BJ (cell line): ENCODE data around the gene DMD. TPM values are rescaled to one million over a fixed set of nuclear protein-coding genes. Genes with fewer than 3 reads are reported as not detected.
"Not testable (repeated sequence)": the region's sequence is repeated elsewhere in the genome, so short reads cannot be mapped to it uniquely, and the experiment has no call there.

Experiments used
- CTCF ChIA-PET: fragments of 350-600 bp; formaldehyde crosslinking; extraction: SDS; loops from one replicate; lab custom pipeline; 2021; ENCODE audit warnings: antibody characterized with exemption, inconsistent platforms; lab: Yijun Ruan, JAX
- POLR2A ChIA-PET: fragments of 300-600 bp; sonication (Branson Sonifier 250); formaldehyde crosslinking; extraction: SDS; loops from one replicate; lab custom pipeline; 2021; ENCODE audit warnings: antibody characterized with exemption; lab: Charles Lee
- DNase-seq: peaks from one replicate; pipeline ENCODE4 v3.0.0-alpha.2; 2011; ENCODE audit warnings: low read depth
- H3K27me3 ChIP-seq: 2 replicates; pipeline ENCODE4 v1.6.0; 2011; ENCODE audit warnings: low read length; ENCODE audit not compliant: control insufficient read depth, insufficient read depth
- H3K36me3 ChIP-seq: 2 replicates; pipeline ENCODE4 v1.5.1; 2011; ENCODE audit warnings: low read length; ENCODE audit not compliant: control insufficient read depth, insufficient read depth
- H3K4me3 ChIP-seq: 2 replicates; pipeline ENCODE4 v1.5.1; 2011; ENCODE audit warnings: low read depth, mild to moderate bottlenecking, control low read depth, low read length
- polyA plus RNA-seq: library from polyadenylated mRNA; depleted of rRNA; stranded (reverse); fragments of >200 nt; gene quantifications from 2 replicates; pipeline ENCODE4 v1.2.3, GENCODE V29; 2011
- TF ChIP-seq, protein P1 (sequence below): IDR thresholded peaks from 2 replicates; pipeline ENCODE4 v1.5.1; 2011; ENCODE audit warnings: low read depth, mild to moderate bottlenecking, control low read depth, inconsistent platforms, low read length, moderate library complexity; ENCODE audit not compliant: insufficient read depth

The DMD gene
- polyA plus RNA-seq, 1 experiment: 12.5 TPM

DNA sequence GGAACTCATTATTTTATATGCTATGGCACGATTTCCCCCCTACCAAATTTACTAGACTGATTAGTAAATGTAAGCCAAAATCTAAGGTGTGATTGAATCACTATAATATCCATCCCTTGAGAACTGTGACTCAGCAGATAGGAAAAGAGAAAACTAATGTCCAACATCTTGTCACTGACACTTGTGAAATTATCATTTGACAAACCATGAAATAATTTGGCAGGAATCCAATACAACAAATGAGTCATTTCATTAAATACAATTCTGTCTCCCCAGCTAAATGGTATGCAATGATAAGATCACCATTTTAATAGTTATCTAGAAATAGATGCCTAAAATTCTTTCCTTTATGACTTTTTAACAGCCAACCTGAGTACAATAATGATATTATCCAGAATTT is 462.3 kb downstream of the DMD start:
- no peak overlapping the region for H3K4me3 ChIP-seq
- TF ChIP-seq, protein P1, sequence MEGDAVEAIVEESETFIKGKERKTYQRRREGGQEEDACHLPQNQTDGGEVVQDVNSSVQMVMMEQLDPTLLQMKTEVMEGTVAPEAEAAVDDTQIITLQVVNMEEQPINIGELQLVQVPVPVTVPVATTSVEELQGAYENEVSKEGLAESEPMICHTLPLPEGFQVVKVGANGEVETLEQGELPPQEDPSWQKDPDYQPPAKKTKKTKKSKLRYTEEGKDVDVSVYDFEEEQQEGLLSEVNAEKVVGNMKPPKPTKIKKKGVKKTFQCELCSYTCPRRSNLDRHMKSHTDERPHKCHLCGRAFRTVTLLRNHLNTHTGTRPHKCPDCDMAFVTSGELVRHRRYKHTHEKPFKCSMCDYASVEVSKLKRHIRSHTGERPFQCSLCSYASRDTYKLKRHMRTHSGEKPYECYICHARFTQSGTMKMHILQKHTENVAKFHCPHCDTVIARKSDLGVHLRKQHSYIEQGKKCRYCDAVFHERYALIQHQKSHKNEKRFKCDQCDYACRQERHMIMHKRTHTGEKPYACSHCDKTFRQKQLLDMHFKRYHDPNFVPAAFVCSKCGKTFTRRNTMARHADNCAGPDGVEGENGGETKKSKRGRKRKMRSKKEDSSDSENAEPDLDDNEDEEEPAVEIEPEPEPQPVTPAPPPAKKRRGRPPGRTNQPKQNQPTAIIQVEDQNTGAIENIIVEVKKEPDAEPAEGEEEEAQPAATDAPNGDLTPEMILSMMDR: no peak
- no peak for DNase-seq
- ChIA-PET CTCF (no interaction called here), POLR2A (no interaction called here)
- no peaks in the 10 kb centered on the region for H3K27me3 ChIP-seq
- no peaks in the 10 kb centered on the region for H3K36me3 ChIP-seq

DNA sequence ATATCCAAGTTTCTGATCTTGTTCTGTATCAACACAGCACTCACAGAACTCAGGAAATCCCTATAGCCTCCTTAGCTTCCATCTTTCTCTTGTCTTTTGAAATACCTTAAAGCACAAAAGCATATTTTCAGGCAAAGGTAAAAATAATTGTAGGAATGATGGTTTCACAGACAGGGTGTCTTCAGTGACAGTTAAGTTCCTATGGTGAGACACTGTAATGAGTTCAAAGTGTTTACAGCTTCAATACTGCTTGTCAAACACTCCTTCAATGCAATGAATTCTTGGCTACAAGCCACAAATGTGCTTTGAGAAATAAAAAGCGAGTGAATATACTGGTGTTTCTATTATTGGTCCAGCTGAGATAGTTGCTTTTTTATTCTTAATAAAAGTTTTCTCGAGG is 466.0 kb downstream of the DMD start:
- Histone ChIP-seq H3K36me3 (no peaks in the 10 kb centered on the region), H3K4me3 (no peak overlapping the region), H3K27me3 (no peaks in the 10 kb centered on the region)
- ChIA-PET POLR2A (no interaction called here), CTCF (no interaction called here)
- DNase-seq: no peak
- TF ChIP-seq, protein P1: no peak

DNA sequence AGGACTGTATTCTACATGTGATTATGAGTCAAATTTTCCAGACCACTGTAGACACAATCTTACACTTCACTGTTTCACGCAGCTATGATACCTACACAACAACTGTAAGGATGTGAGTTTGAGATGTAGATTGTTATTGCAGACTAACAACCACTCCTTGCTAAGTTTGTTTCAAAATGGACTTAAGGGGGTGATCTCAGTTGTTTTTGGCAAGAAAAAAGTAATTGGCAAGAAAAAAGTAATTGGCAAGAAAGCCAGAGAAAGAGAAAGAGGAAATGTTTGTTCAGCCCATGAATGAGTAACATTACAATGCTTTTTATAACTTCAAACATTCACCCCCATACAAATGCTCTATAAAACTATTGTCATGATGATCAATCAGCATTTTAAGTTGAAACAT is 466.4 kb downstream of the DMD start:
- no peak for DNase-seq
- CTCF ChIA-PET: no interaction called here
- no peaks in the 10 kb centered on the region for H3K27me3 ChIP-seq
- H3K4me3 ChIP-seq: no peak overlapping the region
- TF ChIP-seq, protein P1: no peak
- POLR2A ChIA-PET: no interaction called here
- H3K36me3 ChIP-seq: no peaks in the 10 kb centered on the region

DNA sequence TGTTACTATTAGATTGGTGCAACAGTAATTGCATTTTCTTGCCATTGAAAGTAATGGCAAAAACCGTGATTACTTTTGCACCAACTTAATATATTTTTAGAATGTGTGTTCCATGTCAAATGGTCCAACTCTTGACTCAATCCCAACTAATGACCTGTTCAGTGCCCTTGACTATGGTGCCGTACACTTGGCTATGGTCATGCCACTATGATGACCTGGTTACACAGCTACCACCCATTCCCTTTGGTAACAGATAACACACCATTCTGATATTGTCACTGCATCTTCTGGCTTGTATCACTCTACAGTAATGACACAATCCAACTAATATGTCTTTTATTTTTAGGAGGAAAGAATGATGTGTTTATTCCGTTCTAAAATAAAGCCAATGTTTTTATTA is 469.4 kb downstream of the DMD start:
- ChIA-PET CTCF (no interaction called here), POLR2A (no interaction called here)
- Histone ChIP-seq H3K36me3 (no peaks in the 10 kb centered on the region), H3K4me3 (no peak overlapping the region), H3K27me3 (no peaks in the 10 kb centered on the region)
- TF ChIP-seq, protein P1: no peak
- no peak for DNase-seq

DNA sequence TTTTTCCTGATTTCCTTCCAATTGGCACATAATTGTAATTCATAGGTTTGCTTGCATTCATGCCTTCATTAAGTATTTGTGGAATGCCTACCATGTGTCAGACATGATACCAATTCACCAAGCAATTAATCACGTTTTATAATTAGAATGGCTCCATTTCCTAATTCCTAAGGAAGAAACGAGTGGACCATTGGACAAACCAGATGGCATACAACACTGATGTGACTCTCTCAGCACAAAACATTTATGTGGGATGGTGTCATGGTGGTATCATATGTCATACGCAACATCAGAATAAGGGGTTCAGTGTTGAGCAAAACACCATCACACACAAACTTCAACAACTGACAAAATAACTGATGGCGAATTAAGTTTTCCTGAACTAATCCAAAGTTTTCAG is 502.8 kb downstream of the DMD start:
- ChIA-PET POLR2A (no interaction called here), CTCF (no interaction called here)
- DNase-seq: no peak
- Histone ChIP-seq H3K27me3 (no peaks in the 10 kb centered on the region), H3K4me3 (no peak overlapping the region), H3K36me3 (no peaks in the 10 kb centered on the region)
- TF ChIP-seq, protein P1: no peak

DNA sequence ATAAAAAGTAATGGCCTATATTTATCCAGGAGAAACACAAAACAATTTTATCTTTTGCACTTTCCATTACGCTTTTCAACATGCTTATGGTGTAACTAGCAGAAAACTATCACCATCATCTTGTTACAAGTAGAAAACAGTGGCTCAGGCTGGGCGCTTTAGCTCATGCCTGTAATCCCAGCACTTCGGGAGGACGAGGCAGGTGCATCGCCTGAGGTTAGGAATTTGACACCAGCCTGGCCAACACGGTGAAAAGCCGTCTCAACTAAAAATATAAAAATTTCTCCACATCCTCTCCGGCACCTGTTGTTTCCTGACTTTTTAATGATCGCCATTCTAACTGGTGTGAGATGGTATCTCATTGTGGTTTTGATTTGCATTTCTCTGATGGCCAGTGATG is 506.0 kb downstream of the DMD start:
- DNase-seq, H3K4me3 ChIP-seq, H3K27me3 ChIP-seq, POLR2A ChIA-PET, H3K36me3 ChIP-seq, CTCF ChIA-PET: not testable (repeated sequence)
